ENCODE results near the gene GAS2L1.

The GAS2L1 gene

DNA sequence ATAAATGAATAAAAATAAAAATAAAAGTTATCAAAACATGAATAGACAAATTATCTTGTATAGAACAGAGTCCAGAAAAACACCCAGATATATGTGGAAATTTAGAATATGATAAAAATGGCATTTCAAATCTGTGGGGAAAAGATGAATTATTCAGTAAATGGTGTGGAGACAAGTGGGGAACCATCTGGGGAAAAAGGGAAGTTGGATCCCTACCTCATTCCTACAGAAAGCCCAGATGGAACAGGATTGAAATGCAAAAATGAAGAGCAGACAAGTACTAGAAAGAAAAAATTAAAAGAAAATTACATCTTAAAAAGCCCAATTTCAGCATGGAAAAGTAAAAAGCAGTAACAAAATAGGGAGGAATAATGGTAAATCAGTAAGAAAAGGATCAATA, 17.2 kb downstream of the GAS2L1 start:
- no peaks in the 10 kb centered on the region for H3K36me3 Mint-ChIP-seq
- no peaks in the 10 kb centered on the region for H3K4me1 Mint-ChIP-seq (ENCODE audit: low read depth)
- H3K4me3 Mint-ChIP-seq = no peak overlapping the region
- no peaks in the 10 kb centered on the region for H3K9me3 Mint-ChIP-seq (ENCODE audit: low read depth)
- no peak overlapping the region for H3K27ac Mint-ChIP-seq
- no peaks in the 10 kb centered on the region for H3K27me3 Mint-ChIP-seq

DNA sequence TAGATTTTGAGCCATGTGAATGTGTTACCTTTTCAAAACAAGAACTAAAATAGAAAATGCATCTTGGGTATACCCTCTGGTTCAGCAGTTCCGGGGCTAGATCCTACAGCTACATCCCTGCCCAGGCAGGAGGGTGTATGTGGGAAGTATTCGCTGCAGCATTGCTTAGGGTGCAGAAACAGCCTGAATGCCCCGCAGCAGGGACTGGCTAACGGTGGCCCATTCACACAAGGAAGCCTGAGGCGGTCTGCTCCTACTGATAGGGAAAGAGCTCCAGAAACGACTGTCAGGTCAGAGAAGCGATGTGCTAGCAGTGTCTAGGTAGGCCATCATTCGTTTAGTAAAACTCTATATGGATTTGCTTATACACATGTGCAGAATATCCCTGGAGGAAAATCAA, 18.9 kb downstream of the GAS2L1 start:
- Mint-ChIP-seq H3K36me3 (no peaks in the 10 kb centered on the region), H3K9me3 (ENCODE audit: low read depth) (no peaks in the 10 kb centered on the region), H3K4me1 (ENCODE audit: low read depth) (no peaks in the 10 kb centered on the region), H3K4me3 (no peak overlapping the region), H3K27me3 (no peaks in the 10 kb centered on the region), H3K27ac (no peak overlapping the region)

DNA sequence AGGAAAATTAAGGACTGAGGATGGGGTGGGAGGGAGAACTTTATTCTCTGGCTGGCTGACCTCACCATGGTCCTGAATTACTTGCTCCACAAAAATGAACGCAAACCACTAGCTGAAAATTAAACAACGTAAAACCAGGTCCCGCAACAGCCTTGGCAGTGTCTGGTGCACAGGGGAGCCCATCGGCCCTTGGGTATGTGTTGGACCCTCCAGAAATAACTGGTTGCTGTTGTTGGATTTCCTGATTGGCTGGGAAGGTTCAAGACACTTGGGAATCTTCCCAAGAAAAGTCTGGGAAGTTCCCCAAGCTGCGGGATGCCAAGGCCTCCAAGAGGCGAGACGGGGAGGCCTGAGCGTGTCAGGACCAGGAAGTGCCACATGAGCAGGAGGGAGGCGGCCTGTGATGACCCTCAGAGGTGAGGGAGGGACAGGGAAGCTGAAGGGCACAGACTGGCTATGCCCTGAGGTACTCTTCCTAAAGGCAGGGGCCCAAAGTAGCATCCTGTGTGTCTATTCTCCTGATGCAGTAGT, 19.4 kb downstream of the GAS2L1 start:
- Mint-ChIP-seq H3K9me3 (ENCODE audit: low read depth) (no peaks in the 10 kb centered on the region), H3K27me3 (no peaks in the 10 kb centered on the region), H3K4me3 (no peak overlapping the region), H3K36me3 (no peaks in the 10 kb centered on the region), H3K27ac (no peak overlapping the region), H3K4me1 (ENCODE audit: low read depth) (no peaks in the 10 kb centered on the region)

DNA sequence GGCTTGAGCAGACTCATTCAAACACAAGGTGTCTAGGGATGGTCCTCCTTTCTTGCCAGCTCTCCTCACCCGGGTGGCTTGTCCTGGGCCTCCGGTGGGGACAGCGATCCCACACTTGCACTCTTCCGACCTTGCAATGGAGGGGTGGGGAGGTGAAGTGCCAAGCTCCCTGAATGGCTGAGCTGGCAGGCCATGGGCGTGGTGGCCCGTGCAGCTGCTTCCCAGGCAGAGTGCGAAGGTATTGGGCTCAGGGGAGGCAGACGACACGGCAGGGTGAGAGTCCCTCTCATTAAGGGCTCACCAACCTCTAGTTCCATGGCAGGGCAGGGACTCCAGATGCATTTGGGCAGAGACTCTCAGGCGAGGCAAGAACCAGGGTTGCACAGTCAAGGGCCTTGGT, 20.0 kb downstream of the GAS2L1 start:
- Mint-ChIP-seq H3K27ac (no peak overlapping the region), H3K9me3 (ENCODE audit: low read depth) (no peaks in the 10 kb centered on the region), H3K4me1 (ENCODE audit: low read depth) (no peaks in the 10 kb centered on the region), H3K36me3 (no peaks in the 10 kb centered on the region), H3K4me3 (no peak overlapping the region), H3K27me3 (no peaks in the 10 kb centered on the region)

DNA sequence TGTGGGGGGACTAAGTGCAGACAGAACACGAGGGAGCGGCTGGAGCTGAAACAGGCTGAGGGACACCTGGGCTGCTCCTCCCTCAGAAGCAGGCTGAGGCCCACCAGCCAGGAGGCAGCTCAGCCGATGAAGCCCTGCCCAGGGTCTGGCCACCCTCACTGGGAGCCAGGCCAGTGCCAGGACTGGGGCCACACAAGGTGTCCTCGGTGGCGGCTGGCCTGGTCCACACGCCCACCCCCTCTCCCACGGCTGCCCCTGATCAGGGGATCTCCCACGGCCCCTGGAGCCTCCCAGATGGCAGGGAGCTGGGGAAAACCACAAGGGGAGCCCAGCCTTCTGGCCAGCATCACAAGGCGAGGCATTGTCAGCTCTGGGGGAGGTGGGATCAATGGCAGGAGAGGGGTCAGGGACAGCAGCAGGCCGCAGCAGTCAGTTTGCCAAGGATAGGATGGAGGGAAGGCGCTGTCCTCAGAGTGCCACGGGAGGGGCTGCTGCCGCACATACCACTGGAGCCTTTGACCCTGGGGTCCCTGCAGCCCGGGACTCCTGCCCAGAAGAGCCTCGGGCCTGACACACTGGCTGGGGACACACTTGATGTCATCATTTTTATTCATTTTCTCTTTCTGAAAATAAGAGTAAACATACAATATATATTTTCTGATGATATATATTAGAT, 20.8 kb downstream of the GAS2L1 start:
- no peaks in the 10 kb centered on the region for H3K27me3 Mint-ChIP-seq
- no peak overlapping the region for H3K27ac Mint-ChIP-seq
- H3K4me3 Mint-ChIP-seq = no peak overlapping the region
- no peaks in the 10 kb centered on the region for H3K4me1 Mint-ChIP-seq (ENCODE audit: low read depth)
- no peaks in the 10 kb centered on the region for H3K9me3 Mint-ChIP-seq (ENCODE audit: low read depth)
- no peaks in the 10 kb centered on the region for H3K36me3 Mint-ChIP-seq

DNA sequence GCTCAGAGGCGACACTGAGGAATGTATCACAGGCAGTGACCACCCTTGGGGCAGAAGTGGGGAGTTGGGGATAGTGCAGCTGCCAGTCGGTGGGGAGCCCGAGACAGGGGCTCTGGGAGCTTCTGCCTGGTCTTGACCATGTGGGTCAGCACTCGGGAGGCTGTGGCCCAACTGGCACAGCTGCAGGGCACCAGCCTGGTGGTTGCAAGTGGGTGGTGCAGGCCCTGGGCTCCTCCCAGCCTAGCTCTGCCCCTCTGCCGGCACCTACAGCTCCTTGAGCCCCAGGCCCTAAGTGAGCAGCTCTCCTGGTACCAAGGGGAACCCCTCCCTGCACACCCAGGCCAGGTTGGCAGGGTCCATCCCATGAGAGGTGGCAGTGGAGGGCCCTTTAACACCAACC, 21.6 kb downstream of the GAS2L1 start:
- no peaks in the 10 kb centered on the region for H3K4me1 Mint-ChIP-seq (ENCODE audit: low read depth)
- no peak overlapping the region for H3K27ac Mint-ChIP-seq
- no peaks in the 10 kb centered on the region for H3K9me3 Mint-ChIP-seq (ENCODE audit: low read depth)
- no peaks in the 10 kb centered on the region for H3K36me3 Mint-ChIP-seq
- no peaks in the 10 kb centered on the region for H3K27me3 Mint-ChIP-seq
- no peak overlapping the region for H3K4me3 Mint-ChIP-seq

DNA sequence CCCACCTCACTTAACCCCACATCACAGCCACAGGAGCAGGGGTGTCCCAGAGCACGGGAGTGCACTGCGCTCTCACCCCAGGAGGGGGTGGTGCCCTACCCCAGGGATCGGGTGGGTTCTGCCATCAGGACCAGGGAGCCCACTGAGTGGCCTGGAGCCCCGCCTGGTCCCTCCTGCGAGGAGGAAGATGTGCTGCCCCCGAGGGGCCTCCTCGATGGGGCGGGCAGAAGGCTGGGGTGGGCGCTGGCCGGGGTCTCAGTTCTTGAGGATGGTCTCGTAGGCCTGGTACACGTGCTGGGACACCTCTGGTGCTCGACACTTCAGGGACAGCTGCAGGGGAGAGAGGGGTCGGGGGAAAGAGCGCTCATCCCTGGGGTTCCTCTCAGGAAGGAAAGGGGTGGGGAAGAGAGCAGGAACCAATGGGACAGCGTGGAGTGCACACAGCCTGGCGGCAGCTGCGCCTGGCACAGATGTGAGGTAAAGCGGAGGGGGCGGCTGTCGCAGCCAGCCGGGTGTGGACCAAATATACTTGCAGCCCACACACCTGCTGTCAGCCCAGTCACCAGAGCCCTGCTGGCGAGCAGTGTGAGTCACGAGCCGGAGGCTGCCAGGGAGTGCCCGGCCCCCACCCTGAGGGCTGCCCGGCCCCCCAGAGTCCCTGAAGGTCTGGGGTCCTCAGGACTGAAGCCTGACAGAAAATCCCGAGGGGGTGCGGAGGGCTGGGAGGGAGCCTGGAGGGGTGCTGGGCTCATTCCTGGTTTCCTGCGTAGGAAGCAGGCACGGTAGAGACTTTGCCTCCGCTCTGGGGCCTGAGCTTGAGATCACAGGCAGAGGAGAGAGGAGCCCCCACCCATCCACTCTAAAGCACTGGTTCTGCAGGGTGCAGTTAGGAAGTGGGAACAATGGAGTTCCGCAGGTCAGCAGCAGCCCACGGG, 22.4 kb downstream of the GAS2L1 start:
- Mint-ChIP-seq H3K4me1 (ENCODE audit: low read depth) (no peaks in the 10 kb centered on the region), H3K27me3 (no peaks in the 10 kb centered on the region), H3K9me3 (ENCODE audit: low read depth) (no peaks in the 10 kb centered on the region), H3K36me3 (no peaks in the 10 kb centered on the region), H3K4me3 (no peak overlapping the region), H3K27ac (no peak overlapping the region)

DNA sequence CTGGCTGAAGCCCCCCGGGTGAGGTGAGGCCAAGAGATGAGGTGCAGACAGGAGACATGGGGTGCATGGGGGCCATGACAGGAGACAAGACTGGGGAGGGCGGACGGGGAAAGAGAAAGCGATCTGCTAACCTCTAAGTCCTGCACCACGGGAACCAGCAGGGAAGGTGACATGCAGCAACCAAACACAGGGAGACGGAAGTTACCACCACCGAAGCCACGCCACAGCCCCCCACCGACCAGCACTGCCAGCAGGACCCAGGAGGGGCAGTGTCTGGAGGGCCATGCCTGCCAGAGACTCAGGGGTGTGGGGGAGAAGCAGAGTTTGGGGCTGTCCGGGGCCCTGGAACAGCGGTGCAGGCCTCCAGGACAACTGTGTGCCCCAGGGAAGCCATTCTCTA, 23.1 kb downstream of the GAS2L1 start:
- Mint-ChIP-seq H3K27ac (no peak overlapping the region), H3K9me3 (ENCODE audit: low read depth) (no peaks in the 10 kb centered on the region), H3K27me3 (no peaks in the 10 kb centered on the region), H3K4me3 (no peak overlapping the region), H3K4me1 (ENCODE audit: low read depth) (no peaks in the 10 kb centered on the region), H3K36me3 (no peaks in the 10 kb centered on the region)

DNA sequence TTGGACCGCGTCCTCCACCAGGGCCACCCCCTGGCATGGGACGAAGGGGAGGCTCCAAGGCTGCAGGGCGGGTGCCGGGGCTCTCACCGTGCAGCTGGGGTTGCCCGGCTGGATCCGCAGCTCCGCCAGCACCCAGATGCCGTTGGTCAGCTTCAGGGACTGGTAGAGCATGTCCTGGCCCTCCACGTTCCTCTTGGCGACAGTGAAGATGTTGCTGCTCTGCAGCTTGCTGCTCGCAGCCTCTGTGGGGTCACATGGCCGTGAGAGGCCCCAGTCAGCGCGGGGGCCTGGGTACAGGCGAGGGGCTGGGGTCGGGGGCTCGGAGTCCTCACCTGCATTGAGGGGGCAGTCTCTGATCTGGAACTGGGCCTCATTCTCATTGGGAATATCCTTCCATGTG, 23.8 kb downstream of the GAS2L1 start:
- no peaks in the 10 kb centered on the region for H3K4me1 Mint-ChIP-seq (ENCODE audit: low read depth)
- no peaks in the 10 kb centered on the region for H3K9me3 Mint-ChIP-seq (ENCODE audit: low read depth)
- H3K4me3 Mint-ChIP-seq = no peak overlapping the region
- H3K27ac Mint-ChIP-seq = no peak overlapping the region
- no peaks in the 10 kb centered on the region for H3K36me3 Mint-ChIP-seq
- no peaks in the 10 kb centered on the region for H3K27me3 Mint-ChIP-seq

DNA sequence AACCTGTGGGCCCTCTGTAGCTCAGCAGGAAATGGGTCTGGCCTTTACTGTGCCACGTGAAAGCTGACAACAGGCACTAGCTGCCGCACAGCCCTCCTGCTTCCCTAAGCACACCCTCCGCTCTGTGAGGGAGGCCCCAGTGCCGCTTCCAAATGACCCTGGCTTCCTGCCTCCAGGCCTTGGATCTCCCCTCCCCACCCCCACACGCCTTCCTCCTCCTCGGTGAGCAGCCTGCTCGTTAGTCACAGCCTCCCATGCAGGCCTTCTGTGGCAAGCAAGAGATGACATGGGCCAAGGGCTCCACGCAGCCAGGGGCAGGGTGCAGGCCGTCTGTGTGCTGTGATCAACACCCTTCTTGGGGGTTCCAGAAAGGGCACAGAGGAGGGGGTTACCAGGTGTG, 24.3 kb downstream of the GAS2L1 start:
- H3K36me3 Mint-ChIP-seq = no peaks in the 10 kb centered on the region
- H3K27me3 Mint-ChIP-seq = no peaks in the 10 kb centered on the region
- no peak overlapping the region for H3K4me3 Mint-ChIP-seq
- no peak overlapping the region for H3K27ac Mint-ChIP-seq
- no peaks in the 10 kb centered on the region for H3K4me1 Mint-ChIP-seq (ENCODE audit: low read depth)
- no peaks in the 10 kb centered on the region for H3K9me3 Mint-ChIP-seq (ENCODE audit: low read depth)

DNA sequence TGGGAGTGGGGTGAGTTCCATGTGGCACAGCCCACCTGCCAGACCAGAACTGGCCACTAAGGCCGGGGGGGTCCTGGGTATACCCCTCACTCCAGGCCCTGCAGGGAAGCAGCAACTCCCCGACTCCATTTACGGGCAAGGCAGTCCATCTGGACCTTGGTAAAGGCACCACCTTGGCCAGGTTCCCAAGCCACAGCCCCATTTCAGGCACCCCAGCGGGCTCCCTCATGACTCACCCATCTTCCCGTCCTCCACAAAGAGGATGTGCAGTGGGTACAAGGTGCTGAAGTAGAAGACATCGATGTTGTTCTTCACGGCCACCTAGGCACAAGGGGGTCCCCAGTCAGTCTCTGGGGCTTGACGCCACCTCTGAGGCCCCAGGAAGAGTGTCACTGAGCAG, 24.8 kb downstream of the GAS2L1 start:
- H3K36me3 Mint-ChIP-seq = no peaks in the 10 kb centered on the region
- H3K4me3 Mint-ChIP-seq = no peak overlapping the region
- no peak overlapping the region for H3K27ac Mint-ChIP-seq
- no peaks in the 10 kb centered on the region for H3K9me3 Mint-ChIP-seq (ENCODE audit: low read depth)
- no peaks in the 10 kb centered on the region for H3K4me1 Mint-ChIP-seq (ENCODE audit: low read depth)
- no peaks in the 10 kb centered on the region for H3K27me3 Mint-ChIP-seq

DNA sequence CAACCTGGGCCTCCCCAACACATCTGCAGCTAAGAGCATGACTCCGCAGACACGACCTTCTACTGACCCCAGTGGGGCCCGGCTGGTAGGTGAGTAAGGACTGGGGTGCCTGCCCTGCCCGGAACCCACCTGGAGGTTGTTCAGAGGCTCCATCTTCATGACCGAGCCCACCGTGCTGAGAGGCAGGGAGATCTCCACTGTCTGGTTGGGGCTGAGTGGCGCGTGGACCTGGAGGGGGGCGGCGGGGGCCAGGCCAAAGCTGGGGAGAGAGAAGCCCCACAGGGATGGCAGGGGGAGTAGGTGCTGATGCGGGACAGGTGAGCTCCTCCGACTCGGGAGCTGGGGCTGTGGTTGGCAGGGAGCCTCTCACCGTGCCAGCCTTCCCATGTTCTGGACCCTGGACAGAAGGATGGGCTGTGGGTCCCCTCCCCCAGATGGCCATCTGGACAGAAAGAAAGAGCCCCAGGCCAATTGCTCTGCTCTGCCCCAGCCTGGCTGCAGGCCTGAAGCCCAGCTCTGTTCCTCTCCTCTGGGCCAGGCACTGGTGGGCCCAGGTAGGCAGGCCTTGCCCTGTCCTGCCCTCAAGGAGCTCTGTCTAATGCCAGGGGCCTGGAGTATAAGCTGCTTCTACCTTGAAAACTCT, 25.3 kb downstream of the GAS2L1 start:
- H3K4me1 Mint-ChIP-seq (ENCODE audit: low read depth) = no peaks in the 10 kb centered on the region
- H3K27me3 Mint-ChIP-seq = no peaks in the 10 kb centered on the region
- peaks cover under 1% of the 10 kb centered on the region for H3K36me3 Mint-ChIP-seq
- H3K27ac Mint-ChIP-seq = no peak overlapping the region
- no peaks in the 10 kb centered on the region for H3K9me3 Mint-ChIP-seq (ENCODE audit: low read depth)
- no peak overlapping the region for H3K4me3 Mint-ChIP-seq

DNA sequence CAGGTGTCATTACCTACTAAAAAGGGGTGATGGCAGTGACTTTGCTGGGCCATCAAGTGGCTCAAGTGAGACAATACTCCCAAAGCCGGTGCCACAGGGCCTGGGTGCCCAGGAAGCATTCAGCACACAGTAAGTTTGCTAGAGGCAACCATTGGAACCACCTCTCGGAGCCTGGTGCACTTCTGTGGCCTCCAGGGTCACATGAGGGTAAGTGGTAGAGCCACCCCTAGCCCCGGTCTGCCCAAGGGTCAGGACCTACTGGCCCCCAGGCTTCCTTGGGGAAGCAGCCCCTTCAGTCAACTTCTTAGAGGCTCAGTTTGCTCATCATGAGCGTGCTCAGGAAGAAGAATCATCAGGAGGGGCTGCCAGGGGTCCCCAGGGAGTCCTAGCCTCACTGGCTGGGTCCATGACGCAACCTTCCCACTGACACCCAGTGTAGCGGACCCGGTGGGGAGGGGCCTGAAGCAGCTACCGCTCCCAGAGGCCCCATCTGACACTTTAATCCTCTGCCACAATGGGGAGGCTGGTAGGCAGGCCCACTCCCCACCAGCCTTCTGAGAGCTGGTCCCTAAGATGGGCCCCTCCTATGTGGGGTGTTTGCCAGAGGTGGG, 26.5 kb downstream of the GAS2L1 start:
- Mint-ChIP-seq H3K27me3 (no peaks in the 10 kb centered on the region), H3K36me3 (peaks cover 3% of the 10 kb centered on the region), H3K9me3 (ENCODE audit: low read depth) (no peaks in the 10 kb centered on the region), H3K27ac (no peak overlapping the region), H3K4me1 (ENCODE audit: low read depth) (no peaks in the 10 kb centered on the region), H3K4me3 (no peak overlapping the region)

DNA sequence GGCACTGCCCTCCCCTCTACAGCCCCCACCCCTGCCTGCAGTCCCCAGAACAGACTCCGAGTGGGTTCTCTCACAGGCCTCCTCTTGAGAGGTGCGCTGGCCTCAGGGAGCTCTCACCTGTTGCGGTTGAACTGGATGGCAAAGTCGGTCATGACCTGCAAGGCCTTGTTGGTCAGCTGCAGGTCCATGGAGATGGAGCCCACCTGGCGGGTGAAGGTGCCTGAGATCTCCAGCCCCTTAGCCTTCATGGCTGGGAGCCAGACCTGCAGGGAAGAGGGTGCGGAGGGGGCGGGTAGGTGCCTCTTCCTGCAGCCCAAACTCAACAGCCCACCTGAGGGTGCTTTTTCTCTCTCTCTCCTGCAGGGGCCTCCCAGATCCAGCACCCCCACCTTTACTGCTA, 27.7 kb downstream of the GAS2L1 start:
- H3K9me3 Mint-ChIP-seq (ENCODE audit: low read depth) = no peaks in the 10 kb centered on the region
- H3K4me1 Mint-ChIP-seq (ENCODE audit: low read depth) = no peaks in the 10 kb centered on the region
- H3K27me3 Mint-ChIP-seq = no peaks in the 10 kb centered on the region
- H3K36me3 Mint-ChIP-seq = peaks cover 3% of the 10 kb centered on the region
- no peak overlapping the region for H3K27ac Mint-ChIP-seq
- H3K4me3 Mint-ChIP-seq = no peak overlapping the region

Data from activated naive CD8-positive, alpha-beta T cell (primary cell).